DLD1 (cell line): ENCODE results near the gene TSHZ2.
"Not testable (repeated sequence)": the region's sequence is repeated elsewhere in the genome, so short reads cannot be mapped to it uniquely, and the experiment has no call there.

Experiments
- in situ Hi-C: cut with HindIII; loops from 2 replicates; pipeline ENCODE4 v1.10.0; 2017; ENCODE audit warnings: low sequenced_read_pairs

The TSHZ2 gene

DNA sequence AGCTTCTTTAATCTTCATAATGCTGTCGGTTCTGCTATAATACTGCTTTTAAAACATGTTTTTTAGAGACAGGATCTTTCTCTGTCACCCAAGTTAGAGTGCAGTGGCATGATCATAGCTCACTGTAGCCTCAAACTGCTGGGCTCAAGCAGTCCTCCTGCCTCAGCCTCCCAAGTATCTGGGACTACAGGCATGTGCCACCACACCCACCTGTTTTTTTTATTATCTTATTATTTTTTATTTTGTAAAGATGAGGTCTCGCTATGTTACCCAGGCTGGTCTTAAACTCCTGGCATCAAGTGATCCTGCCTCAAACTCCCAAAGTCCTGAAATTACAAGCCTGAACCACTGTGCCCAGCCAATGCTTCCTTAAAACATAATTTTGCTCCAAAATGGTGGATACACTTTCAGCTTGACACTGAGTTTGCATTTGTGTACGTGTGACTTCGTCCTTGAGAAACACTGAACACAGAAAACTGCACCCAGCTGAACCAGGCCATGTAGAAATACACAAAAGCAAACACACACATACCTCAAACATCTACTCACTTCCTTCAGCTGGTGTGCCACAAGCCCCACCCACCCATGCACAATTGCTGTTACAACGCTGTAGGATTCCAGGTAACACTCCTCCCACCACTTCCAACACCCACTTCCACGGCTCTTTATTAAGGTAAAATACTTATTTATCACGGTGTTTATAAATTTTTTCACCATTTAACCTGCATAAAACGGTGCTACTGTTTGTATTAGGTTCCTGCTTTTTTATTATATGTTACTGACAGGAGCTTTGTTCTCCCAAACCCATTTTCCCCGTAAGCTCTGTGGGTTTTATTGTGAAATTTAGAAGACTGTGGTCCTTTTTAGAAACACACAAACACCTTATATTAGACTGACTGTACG is 109.1 kb downstream of the TSHZ2 start:
- in situ Hi-C loops: no loop called here

DNA sequence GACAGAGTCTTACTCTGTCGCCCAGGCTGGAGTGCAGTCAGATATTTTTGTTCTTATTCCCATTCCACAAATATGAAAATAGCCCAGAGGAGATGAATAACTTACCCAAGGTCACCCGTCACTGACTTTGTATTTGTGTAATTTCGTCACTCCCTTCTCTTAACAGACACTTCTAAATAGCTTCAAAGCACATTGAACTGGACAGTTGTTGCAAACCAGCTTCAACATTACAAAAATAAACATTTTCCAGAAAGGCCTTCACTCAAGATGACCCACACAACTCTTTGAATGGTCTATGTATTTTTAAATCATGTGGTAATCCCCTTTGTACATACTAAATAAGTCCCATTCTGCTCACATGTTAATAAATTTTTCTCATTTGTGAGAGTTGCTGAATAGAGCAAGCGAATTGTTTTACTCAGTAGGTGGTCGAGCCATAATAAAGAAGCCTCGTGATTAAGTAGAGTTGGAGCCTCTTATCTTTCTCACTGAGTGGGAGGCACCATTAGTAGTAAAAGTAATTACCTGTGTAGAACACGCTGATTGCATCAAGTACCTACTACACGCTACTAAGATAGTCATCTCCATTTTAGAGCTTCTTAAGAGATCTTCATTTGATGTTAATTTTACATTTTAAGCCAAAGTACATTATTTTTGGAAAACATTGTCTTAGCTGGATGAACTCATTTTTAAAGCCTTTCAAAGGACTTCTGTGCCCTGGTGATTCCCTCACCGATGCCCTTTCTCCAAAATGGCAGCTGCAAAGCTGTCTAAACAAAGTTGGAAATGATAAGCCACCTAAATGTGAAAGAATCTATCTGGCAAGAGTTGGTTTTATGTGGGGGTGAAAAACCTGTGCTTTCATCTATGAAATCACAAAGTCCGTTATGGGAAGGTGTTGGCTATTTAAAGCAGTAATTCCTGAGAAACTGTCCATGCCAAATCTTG is 110.0 kb downstream of the TSHZ2 start:
- in situ Hi-C loops: no loop called here

- in situ Hi-C loops: no loop called here
These were observed 111.3 kb downstream of the TSHZ2 start for GRCh38 chr20:53083411-53083810.

DNA sequence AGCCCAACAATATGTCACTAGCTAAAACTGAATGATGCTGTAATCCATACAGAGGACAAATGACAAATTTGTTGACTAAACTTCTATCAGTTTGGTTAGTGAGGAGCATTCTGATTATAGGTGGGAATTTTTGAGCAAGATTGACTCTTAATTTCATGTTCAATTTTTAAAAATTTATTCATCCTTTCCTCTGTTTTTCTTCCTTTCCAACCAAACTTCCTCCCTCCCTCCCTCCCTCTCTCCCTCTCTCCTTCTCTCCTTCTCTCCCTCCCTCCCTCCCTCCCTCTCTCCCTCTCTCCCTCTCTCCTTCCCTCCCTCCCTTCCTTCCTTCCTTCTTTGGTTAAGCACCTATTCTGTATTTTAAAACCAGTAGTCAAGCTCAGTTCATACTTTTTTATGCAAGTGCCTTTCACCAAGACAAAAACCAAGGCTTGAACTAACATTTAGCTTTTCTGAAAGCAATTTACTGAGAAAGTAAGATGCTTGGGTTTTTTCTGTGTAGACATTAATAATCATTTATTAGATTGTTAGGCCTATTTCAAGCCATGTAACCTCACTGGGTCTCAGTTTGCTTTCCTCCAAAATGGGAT is 112.3 kb downstream of the TSHZ2 start:
- in situ Hi-C loops: no loop called here

DNA sequence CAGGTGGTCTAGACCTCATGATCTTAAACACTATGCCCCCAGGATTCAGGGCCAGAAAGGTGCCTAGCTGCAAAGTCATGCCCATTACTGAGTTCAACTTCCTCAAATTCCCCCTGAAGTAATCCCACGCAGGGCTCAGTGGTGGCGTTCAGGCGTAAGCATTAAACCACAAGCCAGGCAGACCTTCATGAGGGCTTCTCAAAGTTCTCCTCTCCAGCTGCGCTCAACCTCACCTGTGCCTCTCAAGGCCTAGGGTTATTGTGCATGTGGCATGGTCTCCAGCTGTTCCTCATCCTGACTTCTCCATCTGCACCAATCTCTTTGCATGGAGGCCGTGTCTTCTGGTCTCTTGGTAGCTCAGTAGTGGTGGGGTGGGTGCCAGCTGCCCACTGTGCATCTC is 113.6 kb downstream of the TSHZ2 start:
- in situ Hi-C loops: no loop called here

- in situ Hi-C loops: no loop called here
These were observed 115.0 kb downstream of the TSHZ2 start for GRCh38 chr20:53087037-53087777.

GRCh38 chr20:53088786-53089185 is 116.6 kb downstream of the TSHZ2 start:
- in situ Hi-C loops: no loop called here

GRCh38 chr20:53089851-53090250 is 117.7 kb downstream of the TSHZ2 start:
- in situ Hi-C loops: not testable (repeated sequence)

- in situ Hi-C loops: no loop called here
These were observed 119.6 kb downstream of the TSHZ2 start for GRCh38 chr20:53091789-53092188.

DNA sequence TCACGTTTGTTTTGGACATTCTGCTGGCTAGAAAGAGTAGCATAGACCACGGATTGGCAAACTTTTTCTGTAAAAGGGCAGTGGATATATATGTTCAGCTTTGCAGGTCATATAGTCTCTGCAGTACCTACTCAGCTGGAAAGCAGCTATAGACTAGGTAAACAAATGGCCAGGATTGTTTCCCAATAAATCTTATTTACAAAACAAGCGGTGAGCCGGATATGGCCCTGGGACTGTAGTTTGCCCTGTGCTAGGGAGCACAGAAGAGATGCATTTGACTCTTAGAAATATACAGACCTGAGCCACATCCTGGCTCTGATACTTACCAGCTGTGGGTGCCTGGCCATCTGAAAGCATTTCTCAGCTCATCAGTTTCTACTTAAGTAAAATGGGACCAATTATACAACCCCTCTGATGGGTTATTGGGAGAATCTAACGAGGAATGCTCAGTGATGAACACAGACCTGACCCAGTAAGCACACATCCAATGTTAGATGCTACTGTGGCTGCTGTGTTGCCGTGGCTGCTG is 120.7 kb downstream of the TSHZ2 start:
- in situ Hi-C loops: no loop called here

DNA sequence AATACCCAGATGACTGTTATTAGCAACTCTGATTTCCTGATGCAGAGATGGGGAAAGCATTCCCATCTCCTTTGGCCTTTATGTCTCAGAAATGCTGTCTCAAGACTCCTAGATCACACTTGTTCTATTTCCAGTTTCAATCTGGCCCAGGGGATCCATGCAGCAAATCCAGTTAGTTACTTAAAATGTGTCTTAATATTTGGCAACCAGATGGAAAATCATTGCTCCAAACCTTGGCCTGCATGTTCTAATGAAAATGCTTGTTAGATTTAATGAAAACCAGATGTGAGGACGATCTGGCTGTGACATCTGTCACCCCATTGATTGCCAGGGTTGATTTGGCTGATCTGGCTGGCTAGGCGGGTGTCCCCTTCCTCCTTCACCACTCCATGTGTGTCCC is 125.2 kb downstream of the TSHZ2 start:
- in situ Hi-C loops: no loop called here

GRCh38 chr20:53097791-53098190 is 125.6 kb downstream of the TSHZ2 start:
- in situ Hi-C loops: no loop called here

GRCh38 chr20:53098621-53099020 is 126.5 kb downstream of the TSHZ2 start:
- in situ Hi-C loops: no loop called here

- in situ Hi-C loops: no loop called here
These were observed 127.7 kb downstream of the TSHZ2 start for GRCh38 chr20:53099856-53100255.

- in situ Hi-C loops: no loop called here
These were observed 128.3 kb downstream of the TSHZ2 start for GRCh38 chr20:53100476-53100911.

DNA sequence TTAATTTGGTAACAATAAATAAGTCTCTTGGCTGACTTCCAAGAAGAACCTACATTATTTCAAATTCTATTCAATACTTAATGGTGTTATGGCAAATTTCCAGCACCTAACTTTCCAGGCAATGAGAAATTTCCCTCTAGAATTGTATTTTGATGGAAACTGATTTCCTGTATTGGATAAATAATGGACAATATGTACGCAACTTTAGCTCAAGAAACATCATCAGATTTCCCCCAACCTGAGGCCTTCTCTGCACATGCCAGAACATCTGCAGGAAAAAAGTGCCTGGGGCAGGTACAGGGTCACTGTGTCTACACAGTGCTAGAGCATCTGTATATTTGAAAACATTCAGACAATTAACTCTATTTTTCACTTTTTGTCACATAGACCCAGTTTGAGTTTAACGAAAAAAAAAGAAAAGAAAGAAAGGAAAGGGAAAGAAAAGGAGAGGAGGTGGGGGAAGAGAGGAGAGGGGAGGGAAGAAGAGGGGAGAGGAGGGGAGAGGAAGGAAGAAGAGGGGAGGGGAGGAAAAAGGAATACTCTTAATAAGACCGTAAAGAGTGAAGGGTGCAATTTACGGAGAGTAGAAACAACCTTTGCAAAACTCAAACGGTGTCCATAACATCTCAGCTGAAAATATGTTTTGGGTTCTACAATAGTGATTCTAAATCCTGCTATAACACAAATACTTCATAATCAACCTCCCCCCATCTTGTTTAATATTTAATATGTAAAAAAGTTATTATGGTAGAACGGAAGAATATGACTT is 130.0 kb downstream of the TSHZ2 start:
- in situ Hi-C loops: no loop called here

GRCh38 chr20:53103124-53103523 is 131.0 kb downstream of the TSHZ2 start:
- in situ Hi-C loops: no loop called here

DNA sequence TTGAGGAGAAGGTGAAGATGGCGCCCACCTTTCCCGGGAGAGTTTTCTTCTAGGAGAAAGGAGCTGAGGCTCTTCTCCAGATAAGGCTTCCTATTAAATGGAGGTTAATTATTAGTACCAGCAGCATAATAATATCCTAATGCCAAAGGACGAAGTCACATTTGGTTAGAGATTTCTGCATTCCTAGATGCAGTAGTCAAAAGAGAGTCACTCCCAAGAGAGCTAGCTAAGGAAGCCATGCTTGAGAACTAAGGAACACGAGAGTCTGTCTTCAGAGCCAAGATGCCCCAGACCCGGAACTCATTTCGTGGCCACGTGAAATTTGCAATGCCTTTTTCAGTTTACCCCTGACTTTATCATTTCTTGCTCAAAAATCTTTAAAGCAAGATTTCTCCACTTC is 132.7 kb downstream of the TSHZ2 start:
- in situ Hi-C loops: no loop called here

DNA sequence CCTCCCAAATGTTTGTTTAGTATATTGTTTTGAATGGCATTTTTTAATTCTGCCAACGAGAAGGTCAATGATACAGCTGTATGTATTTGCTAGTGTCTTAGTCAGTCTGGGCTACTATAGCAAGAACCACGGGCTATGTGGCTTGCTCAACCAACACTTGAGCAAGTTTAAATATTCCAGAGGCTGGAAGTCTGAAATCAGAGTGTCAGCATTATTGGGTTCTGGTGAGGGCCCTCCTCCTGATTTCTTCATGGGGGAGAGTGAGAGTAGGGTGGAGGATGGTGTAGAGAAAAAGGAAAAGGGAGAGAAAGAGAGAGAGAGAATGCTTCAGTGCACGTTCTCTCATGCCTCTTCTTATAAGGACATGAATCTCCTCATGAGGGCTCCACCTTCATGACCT is 144.6 kb downstream of the TSHZ2 start:
- in situ Hi-C loops: no loop called here

- in situ Hi-C loops: no loop called here
These were observed 150.7 kb downstream of the TSHZ2 start for GRCh38 chr20:53122853-53123252.
